Measurements from ENCODE around the gene CDK11B.
A peak's percentile ranks its signal among the peaks of the same experiment; 100 is the strongest.
"Not testable (repeated sequence)": the region's sequence is repeated elsewhere in the genome, so short reads cannot be mapped to it uniquely, and the experiment has no call there.

The CDK11B gene

DNA sequence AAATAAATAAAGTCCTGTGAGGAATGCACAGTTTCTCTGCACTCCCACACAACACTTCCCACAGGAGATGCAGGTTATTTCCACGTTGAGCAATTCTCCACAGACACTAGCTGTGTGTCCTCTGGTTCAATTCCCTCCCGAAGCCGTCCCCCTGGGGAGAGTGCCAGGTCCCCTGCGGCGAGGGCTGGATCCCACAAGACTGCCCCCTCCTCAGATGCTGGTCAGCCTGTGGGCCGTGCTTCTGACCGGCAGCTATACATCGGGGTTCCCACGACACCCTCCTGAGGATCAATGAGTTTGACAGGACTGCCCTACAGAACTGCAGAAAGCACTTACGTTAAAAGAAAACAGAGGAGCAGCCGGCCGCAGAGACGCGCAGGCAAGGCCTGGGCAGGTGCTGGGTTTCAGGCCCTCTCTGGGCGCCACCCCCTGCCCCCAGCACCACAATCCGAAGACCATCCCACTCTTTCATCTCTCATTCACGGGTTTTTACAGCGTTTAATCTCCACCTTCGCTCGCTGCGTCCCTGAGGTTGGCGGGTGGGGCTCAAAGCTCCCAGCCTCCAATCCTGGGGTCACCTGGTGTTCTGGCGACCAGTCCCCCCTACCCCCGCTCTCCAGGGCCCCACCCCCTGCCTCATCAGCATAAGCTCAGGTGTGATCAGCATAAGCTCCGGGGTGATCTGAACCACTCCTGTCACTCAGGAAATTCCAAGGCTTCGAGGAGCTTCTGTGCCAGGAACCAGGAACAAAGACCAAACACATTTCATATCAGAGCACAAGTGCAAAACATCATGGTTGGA is 24.5 kb upstream of the CDK11B start:
- no peak for DNase-seq (ENCODE audit: low read depth)

- DNase-seq (ENCODE audit: low read depth), result no peak
Measured at GRCh38 chr1:1680912-1681273, 22.1 kb upstream of the CDK11B start.

DNA sequence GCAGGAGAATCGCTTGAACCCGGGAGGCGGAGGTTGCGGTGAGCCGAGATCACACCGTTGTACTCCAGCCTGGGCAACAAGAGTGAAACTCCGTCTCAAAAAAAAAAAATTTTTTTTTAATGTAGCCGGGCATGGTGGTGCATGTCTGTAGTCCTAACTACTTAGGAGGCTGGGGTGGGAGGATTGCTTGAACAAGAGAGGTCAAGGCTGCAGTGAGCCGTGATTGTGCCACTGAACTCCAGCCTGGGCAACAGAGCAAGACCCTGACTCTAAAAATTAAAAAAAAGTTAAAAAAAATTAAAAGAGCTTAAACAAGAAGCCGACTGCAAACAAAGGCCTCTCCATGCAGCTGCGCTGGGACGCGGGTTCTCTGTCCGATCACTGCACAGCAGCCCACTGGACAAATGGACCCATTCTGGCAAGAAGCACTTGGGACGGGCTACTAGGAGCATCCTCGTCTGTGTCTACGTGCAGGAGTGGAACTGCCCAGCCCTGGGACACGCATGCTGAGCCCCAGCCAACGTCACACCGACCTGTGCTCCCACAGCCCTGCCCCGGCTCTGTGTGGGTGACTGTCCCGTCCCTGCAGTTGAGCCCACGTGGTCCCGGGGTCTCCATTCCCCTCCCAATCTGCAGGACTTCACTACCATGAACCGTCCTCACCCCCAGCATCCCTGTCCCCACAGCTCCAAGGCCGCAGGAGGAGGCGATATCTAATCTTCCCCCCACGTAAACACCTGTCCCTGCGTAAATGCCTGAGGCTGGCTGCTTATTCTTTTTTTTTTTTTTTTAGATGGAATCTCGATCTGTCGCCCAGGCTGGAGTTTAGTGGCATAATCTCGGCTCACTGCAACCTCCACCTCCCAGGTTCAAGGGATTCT is 21.5 kb upstream of the CDK11B start:
- no peak for DNase-seq (ENCODE audit: low read depth)

DNA sequence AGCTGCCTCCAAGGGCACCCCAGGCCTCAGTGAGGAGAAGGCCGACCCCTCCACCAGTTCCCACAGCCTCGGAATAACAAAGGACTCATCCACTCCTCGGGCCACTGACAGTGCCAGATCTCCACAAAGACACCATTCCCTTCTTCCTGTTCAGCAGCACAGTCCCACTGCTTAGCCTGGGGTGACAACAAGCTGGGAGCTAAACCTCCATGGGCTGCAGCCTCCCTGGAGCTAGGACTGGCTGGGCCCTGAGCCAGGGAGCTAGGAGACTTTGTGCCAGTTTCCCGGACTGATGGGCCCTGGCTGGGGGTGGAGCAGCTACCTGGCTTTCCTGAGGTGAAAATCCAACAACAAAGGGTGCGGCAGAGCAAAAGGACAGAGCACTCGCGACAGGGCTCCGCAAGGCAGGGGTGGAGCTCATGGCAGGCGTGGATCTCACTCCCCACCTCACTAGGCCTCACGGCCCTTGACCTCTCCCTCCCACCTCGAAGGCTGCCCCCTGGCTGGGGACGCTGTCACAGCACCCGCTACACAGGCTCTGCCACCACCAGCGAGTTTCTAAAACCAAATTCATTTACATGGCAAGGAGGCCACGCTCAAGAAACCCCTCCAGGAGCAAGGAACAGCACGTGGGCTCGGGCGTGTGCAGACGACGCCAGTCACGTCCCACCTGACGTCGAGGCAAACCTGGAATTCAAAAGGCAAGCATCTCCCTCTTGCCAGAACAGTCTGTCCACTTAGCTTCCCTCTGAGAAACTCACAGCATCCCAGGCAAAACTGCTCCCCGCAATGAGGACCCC is 20.0 kb upstream of the CDK11B start:
- peak; percentile 30 for DNase-seq (ENCODE audit: low read depth)

- no peak for DNase-seq (ENCODE audit: low read depth)
Measured at GRCh38 chr1:1677718-1678580, 19.1 kb upstream of the CDK11B start.

GRCh38 chr1:1676087-1676486 is 17.3 kb upstream of the CDK11B start:
- DNase-seq (ENCODE audit: low read depth), result not testable (repeated sequence)

DNA sequence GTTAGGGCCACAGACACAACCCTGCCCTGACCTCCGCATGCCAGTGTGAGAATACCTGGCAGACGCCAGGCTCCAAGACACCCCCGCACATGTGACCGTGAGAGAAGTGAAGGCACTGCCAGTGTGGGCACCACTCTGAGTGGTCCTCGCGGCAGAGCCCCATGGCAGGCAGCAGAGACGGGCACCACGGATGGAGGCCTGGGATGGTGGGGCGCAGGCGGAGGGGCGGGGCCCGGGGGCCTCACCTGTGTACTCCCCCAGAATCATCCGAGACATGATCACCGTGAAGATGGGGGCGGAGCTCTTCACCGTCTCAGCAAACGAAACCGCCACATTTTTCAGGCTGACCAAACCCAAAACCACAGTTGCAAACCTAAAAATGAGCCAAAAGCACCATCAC is 16.4 kb upstream of the CDK11B start:
- DNase-seq (ENCODE audit: low read depth), result not testable (repeated sequence)

DNA sequence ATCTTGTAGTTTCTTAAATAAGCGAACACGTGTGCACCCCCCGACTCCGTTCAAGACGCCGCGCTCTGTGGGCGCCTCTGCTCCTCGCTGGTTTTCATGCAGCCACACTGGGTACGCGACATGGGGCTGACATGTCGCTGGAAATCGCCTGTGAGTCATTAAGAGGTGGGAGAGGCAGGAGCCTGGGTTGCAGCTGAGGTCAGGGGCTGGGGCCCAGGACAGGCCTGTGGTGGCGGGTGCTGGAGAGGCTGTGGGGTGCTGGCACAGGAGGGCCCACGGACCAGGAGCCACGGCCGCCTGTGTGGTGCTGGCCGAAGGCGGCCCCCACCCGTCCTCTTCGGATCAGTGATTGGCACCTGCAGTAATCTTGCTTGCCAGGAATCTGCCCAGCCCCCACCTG is 16.0 kb upstream of the CDK11B start:
- DNase-seq (ENCODE audit: low read depth), result not testable (repeated sequence)

GRCh38 chr1:1672181-1672965 is 13.6 kb upstream of the CDK11B start:
- DNase-seq (ENCODE audit: low read depth), result no peak

- DNase-seq (ENCODE audit: low read depth), result no peak
Measured at GRCh38 chr1:1671365-1672119, 12.7 kb upstream of the CDK11B start.

DNA sequence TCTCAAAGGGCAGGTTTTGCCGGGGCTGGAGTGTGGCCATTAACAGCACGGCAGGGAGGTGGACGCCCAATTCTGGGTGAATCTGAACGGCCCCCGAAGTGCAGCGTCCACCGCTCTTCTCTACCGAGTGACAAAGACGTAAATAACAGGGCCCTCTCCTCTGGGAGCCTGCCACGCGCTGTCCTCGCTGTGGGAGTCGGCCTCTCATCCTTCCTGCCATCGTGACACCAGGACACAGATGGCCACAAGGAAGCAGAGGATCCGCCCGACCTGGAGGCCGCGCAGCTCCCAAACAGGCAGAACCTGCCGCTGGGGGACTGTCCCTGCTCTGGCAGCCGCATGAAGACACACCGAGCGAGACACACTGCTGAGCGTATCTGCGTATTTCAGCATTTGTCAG is 12.1 kb upstream of the CDK11B start:
- no peak for DNase-seq (ENCODE audit: low read depth)

GRCh38 chr1:1669468-1670440 is 10.9 kb upstream of the CDK11B start:
- no peak for DNase-seq (ENCODE audit: low read depth)

GRCh38 chr1:1666526-1666925 is 7.7 kb upstream of the CDK11B start:
- DNase-seq (ENCODE audit: low read depth), result no peak

- DNase-seq (ENCODE audit: low read depth), result no peak
Measured at GRCh38 chr1:1665815-1666251, 7.0 kb upstream of the CDK11B start.

DNA sequence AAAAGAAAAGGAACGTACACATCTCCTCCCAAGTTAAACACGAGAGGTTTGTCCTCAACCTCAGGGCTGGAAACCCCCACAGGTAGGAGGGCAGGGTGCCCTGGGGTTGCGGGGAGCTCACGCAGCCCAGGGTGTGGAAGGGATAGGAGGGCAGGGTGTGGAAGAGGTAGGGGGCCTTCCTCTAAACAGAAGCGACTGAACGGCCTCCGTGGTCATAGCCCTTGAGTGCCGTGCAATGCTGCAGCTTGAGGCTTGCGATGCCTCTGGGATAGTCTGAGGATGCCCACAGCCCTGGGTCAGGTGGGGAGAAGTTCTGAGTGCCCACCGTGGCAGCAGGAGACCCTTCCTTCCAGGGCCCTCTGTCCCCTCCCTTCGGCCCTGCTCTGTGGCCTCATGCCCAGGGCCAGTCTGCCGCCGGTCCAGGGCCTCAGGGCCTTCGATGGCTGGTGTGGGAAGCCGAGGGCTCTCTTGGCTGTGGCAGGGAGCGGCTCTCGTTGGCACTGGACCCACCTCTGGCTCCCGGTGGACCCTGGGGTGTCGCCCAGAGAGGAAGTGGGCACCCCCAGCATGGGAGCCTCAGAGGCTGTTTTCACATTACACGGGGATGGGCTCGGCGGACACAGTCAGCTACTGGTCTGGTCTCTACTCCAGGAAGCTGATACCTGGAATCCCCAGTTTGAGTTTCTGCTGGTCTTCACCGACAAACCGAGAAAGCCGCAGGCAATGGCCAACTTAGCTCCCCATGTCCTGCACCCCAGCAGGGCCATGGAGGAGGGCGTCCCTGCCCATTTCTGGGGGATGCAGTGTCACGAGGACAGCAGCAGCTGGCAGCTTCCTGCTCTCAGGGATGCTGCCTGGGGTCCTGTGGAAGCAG is 6.4 kb upstream of the CDK11B start:
- DNase-seq (ENCODE audit: low read depth), result no peak

GRCh38 chr1:1664318-1664717 is 5.5 kb upstream of the CDK11B start:
- not testable (repeated sequence) for DNase-seq (ENCODE audit: low read depth)

DNA sequence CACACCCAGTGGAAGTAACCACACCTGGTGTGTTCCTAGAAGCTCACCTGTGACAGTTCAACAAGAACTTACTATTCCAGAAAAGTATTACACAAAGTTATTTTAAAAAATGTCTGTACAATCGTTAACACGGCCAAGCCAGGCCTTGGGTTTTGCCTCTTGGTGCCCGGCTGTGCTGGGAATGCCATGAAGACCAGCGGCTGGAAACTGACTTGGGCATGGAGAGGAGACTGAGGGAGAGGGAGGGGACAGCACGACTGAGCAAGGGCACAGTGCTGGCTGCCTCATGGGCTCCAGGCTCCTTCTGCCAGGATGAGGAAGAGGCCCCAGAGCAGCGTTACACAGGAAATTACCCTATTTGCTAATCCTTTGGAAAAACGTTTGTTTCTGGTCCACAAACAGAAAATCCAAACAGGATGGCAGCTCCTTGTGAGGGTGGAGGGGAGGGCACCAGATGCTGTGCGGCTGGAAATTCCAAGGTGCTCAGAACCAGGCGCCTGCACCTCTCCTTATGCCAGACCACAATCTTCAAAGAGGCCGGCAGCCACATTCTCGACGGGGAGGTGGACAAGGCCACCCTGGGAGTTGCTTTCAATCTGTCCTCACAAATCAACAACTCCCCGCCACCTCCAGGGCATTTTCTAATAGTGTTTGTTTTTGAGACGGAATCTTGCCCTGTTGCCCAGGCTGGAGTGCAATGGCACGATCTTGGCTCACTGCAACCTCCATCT is 4.2 kb upstream of the CDK11B start:
- DNase-seq (ENCODE audit: low read depth), result not testable (repeated sequence)
